ENCODE data around the gene CD14. TPM values are rescaled to one million over a fixed set of nuclear protein-coding genes. Genes with fewer than 3 reads are reported as not detected.
"Not testable (repeated sequence)": the region's sequence is repeated elsewhere in the genome, so short reads cannot be mapped to it uniquely, and the experiment has no call there.

Gene CD14
- total RNA-seq, 4 donors from 2014 or later = 12.2 to 22.9 (median 16.1) TPM

DNA sequence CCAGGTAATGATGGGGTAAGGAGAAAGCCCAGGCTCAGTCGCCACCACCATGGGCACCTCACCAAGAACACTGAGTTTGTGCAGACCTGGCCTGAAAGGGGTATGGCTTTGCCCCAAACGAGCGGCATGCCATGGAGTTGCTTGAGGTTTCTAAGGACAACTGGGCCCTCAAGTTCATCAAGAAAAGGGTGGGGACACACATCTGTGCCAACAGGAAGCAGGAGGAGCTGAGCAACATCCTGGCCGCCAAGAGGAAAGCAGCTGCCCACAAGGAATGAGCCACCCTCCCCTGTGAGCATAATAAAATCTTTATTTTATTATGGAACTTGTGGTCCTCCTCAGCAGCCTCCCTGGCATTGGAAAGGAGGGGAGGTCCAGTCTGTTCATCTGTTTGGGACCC lies 23.8 kb downstream of the CD14 start:
- H3K4me1 ChIP-seq = no peaks in the 10 kb centered on the region
- H3K9me3 ChIP-seq = no peaks in the 10 kb centered on the region
- DNase-seq (peak; percentile 21 to 33), ATAC-seq (peak in 1 of 2 donors; percentile 36)
- H3K4me3 ChIP-seq = no peak overlapping the region
- TF ChIP-seq CTCF (IDR thresholded peaks at IDR 0.05 in 4 of 5, conservative IDR thresholded peaks at IDR 0.05 in 1 of 5) = no peak
- peak in 1 of 2 donors; percentile 19 for TF ChIP-seq POLR2A (IDR thresholded peaks at IDR 0.05)
- in situ Hi-C loops (cut with MboI; ENCODE audit: low sequenced_read_pairs in 4 of 4) (no loop called here), intact Hi-C loops (cut with DNase I; ENCODE audit: low total_unique reads) (no loop called here)
- H3K27ac ChIP-seq = peak overlapping the region in 1 of 4 donors; percentile 28
- no peaks in the 10 kb centered on the region for H3K27me3 ChIP-seq
- no peaks in the 10 kb centered on the region for H3K36me3 ChIP-seq

GRCh38 chr5:140608722-140609121 lies 24.3 kb downstream of the CD14 start:
- Histone ChIP-seq H3K9me3 (no peaks in the 10 kb centered on the region), H3K4me3 (no peak overlapping the region), H3K27me3 (no peaks in the 10 kb centered on the region), H3K27ac (no peak overlapping the region), H3K36me3 (no peaks in the 10 kb centered on the region), H3K4me1 (no peaks in the 10 kb centered on the region)
- in situ Hi-C loops (cut with MboI; ENCODE audit: low sequenced_read_pairs in 4 of 4) (no loop called here), intact Hi-C loops (cut with DNase I; ENCODE audit: low total_unique reads) (no loop called here)
- TF ChIP-seq CTCF (IDR thresholded peaks at IDR 0.05 in 4 of 5, conservative IDR thresholded peaks at IDR 0.05 in 1 of 5) (no peak), POLR2A (IDR thresholded peaks at IDR 0.05) (no peak)
- ATAC-seq (no peak), DNase-seq (no peak)

DNA sequence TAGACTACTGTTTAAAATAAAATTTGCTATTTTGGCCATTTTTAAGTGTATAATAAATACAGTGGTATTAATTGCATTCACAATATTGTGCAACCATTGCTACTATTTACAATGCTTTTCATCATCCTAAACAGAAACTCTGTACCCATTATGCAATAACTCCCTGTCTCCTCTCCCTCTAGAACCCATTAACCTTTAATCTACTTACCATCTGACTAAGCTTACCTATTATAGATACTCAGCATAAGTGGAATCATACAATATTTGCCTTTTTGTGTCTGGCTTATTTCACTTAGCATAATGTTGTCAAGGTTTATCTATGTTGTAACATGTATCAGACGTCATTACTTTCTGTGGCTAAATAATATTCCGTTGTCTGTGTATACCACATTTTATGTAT lies 25.9 kb downstream of the CD14 start:
- Histone ChIP-seq H3K27me3 (no peaks in the 10 kb centered on the region), H3K27ac (no peak overlapping the region), H3K4me1 (no peaks in the 10 kb centered on the region), H3K9me3 (no peaks in the 10 kb centered on the region), H3K4me3 (no peak overlapping the region), H3K36me3 (no peaks in the 10 kb centered on the region)
- intact Hi-C loops (cut with DNase I; ENCODE audit: low total_unique reads) = no loop called here
- TF ChIP-seq CTCF (IDR thresholded peaks at IDR 0.05 in 4 of 5, conservative IDR thresholded peaks at IDR 0.05 in 1 of 5) (no peak), POLR2A (IDR thresholded peaks at IDR 0.05) (no peak)
- in situ Hi-C loops (cut with MboI; ENCODE audit: low sequenced_read_pairs in 4 of 4) = no loop called here
- ATAC-seq (peak in 1 of 2 donors; percentile 62), DNase-seq (no peak)

DNA sequence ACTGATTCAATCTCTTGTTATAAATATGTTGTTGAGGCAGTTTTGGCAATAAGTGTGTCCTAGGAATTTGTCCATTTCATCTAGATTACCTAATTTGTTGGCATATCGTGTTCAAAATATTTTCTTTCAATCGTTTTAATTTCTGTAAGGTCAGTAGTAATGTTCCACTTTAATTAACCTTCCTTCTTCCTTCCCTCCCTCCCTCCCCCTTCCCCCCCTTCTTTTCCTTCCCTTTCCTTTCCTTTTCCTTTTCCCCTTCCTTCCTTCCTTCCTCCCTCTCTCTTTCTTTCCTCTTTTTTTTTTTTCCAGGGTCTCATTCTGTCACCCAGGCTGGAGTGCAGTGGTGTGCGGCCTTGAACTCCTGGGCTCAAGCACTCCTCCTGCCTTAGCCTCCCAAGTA lies 27.1 kb downstream of the CD14 start:
- Histone ChIP-seq H3K4me3 (no peak overlapping the region), H3K9me3 (no peaks in the 10 kb centered on the region), H3K27ac (no peak overlapping the region), H3K36me3 (no peaks in the 10 kb centered on the region), H3K4me1 (no peaks in the 10 kb centered on the region), H3K27me3 (no peaks in the 10 kb centered on the region)
- in situ Hi-C loops (cut with MboI; ENCODE audit: low sequenced_read_pairs in 4 of 4) = no loop called here
- DNase-seq = no peak
- intact Hi-C loops (cut with DNase I; ENCODE audit: low total_unique reads) = no loop called here
- no peak for TF ChIP-seq POLR2A (IDR thresholded peaks at IDR 0.05)
- TF ChIP-seq CTCF (IDR thresholded peaks at IDR 0.05 in 4 of 5, conservative IDR thresholded peaks at IDR 0.05 in 1 of 5) = no peak
- ATAC-seq = no peak

DNA sequence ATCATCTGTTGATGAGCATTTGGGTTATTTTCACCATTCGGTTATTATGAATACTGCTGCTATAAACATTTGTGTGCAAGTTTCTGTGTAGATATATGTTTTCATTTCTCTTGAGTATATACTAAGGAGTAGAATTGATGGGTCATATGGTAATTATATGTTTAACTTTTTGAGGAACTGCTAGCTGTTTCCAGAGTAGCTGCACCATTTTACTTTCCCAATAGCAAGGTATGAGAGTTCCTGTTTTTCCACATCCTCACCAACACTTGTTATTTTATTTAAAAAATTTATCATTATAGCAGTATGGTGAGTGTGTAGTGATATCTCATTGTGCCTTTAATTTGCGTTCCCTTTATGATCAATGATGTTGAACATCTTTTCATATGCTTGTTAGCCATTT lies 29.2 kb downstream of the CD14 start:
- intact Hi-C loops (cut with DNase I; ENCODE audit: low total_unique reads) = no loop called here
- H3K27ac ChIP-seq = no peak overlapping the region

GRCh38 chr5:140603446-140603698 lies 29.6 kb downstream of the CD14 start:
- H3K36me3 ChIP-seq; in situ Hi-C loops (cut with MboI; ENCODE audit: low sequenced_read_pairs in 4 of 4); H3K27ac ChIP-seq; H3K4me1 ChIP-seq; intact Hi-C loops (cut with DNase I; ENCODE audit: low total_unique reads); H3K4me3 ChIP-seq; DNase-seq; H3K27me3 ChIP-seq; H3K9me3 ChIP-seq; ATAC-seq: not testable (repeated sequence)

More for the DNA sequence above, 29.2 kb downstream of the CD14 start:
- Histone ChIP-seq H3K9me3 (no peaks in the 10 kb centered on the region), H3K27me3 (no peaks in the 10 kb centered on the region), H3K36me3 (no peaks in the 10 kb centered on the region), H3K4me3 (no peak overlapping the region), H3K4me1 (no peaks in the 10 kb centered on the region)
- no peak for DNase-seq
- in situ Hi-C loops (cut with MboI; ENCODE audit: low sequenced_read_pairs in 4 of 4) = no loop called here
- no peak for ATAC-seq
- TF ChIP-seq POLR2A (IDR thresholded peaks at IDR 0.05) = no peak
- no peak for TF ChIP-seq CTCF (IDR thresholded peaks at IDR 0.05 in 4 of 5, conservative IDR thresholded peaks at IDR 0.05 in 1 of 5)
